Astrocyte (in vitro differentiated cells and primary cell): Measurements from ENCODE around the gene FIG4. TPM values are rescaled to one million over a fixed set of nuclear protein-coding genes. Genes with fewer than 3 reads are reported as not detected.
A peak's percentile ranks its signal among the peaks of the same experiment; 100 is the strongest.
"Not testable (repeated sequence)": the region's sequence is repeated elsewhere in the genome, so short reads cannot be mapped to it uniquely, and the experiment has no call there.

Experiments
- DNase-seq: peaks from one replicate; pipeline ENCODE4 v3.0.0-alpha.2; 2010; ENCODE audit warnings: low read depth
- FAIRE-seq: peaks from 2 replicates; lab custom pipeline; 2011; peaks lifted over from hg19 to GRCh38; lab: Jason Lieb, UNC
- H2AFZ ChIP-seq: 2 replicates; pipeline ENCODE4 v1.6.0; 2012; ENCODE audit warnings: low read depth, low read length, inconsistent platforms
- H3K27ac ChIP-seq: 2 replicates; pipeline ENCODE4 v1.5.1; 2011; ENCODE audit warnings: low read depth, low read length, inconsistent platforms
- H3K27me3 ChIP-seq: 2 replicates; pipeline ENCODE4 v1.6.0; 2011; ENCODE audit warnings: low read length, inconsistent platforms; ENCODE audit not compliant: insufficient read depth
- H3K36me3 ChIP-seq: 2 replicates; pipeline ENCODE4 v1.5.1; 2011; ENCODE audit warnings: low read length, inconsistent platforms; ENCODE audit not compliant: insufficient read depth
- H3K4me1 ChIP-seq: 2 replicates; pipeline ENCODE4 v1.5.1; 2011; ENCODE audit warnings: low read length, inconsistent platforms; ENCODE audit not compliant: insufficient read depth
- H3K4me2 ChIP-seq: 2 replicates; pipeline ENCODE4 v1.6.0; 2012; ENCODE audit warnings: low read length, inconsistent platforms
- H3K4me3 ChIP-seq: 2 replicates; pipeline ENCODE4 v1.5.1; 2011; ENCODE audit warnings: low read depth, mild to moderate bottlenecking, low read length, inconsistent platforms; ENCODE audit not compliant: insufficient read depth
- H3K79me2 ChIP-seq: 2 replicates; pipeline ENCODE4 v1.6.0; 2012; ENCODE audit warnings: mild to moderate bottlenecking, low read length, inconsistent platforms; ENCODE audit not compliant: insufficient read depth
- H3K9ac ChIP-seq: 2 replicates; pipeline ENCODE4 v1.6.0; 2012; ENCODE audit warnings: mild to moderate bottlenecking, low read length, inconsistent platforms
- H3K9me3 ChIP-seq: 2 replicates; pipeline ENCODE4 v1.5.1; 2012; ENCODE audit warnings: low read depth, mild to moderate bottlenecking, low read length, inconsistent platforms; ENCODE audit not compliant: insufficient read depth
- H4K20me1 ChIP-seq: 2 replicates; pipeline ENCODE4 v1.6.0; 2012; ENCODE audit warnings: low read length, inconsistent platforms; ENCODE audit not compliant: insufficient read depth
- H3K27ac Mint-ChIP-seq: one replicate; pipeline ENCODE4 v1.8.0; 2021; ENCODE audit warnings: mild to moderate bottlenecking, mixed read lengths; ENCODE audit not compliant: unreplicated experiment
- H3K27me3 Mint-ChIP-seq: one replicate; pipeline ENCODE4 v1.8.0; 2021; ENCODE audit warnings: low read depth, mixed read lengths; ENCODE audit not compliant: unreplicated experiment
- H3K36me3 Mint-ChIP-seq: one replicate; pipeline ENCODE4 v1.8.0; 2021; ENCODE audit warnings: low read depth, mixed read lengths; ENCODE audit not compliant: unreplicated experiment
- H3K4me1 Mint-ChIP-seq: one replicate; pipeline ENCODE4 v1.8.0; 2021; ENCODE audit warnings: low read depth, mixed read lengths; ENCODE audit not compliant: unreplicated experiment
- H3K4me3 Mint-ChIP-seq: one replicate; pipeline ENCODE4 v1.8.0; 2021; ENCODE audit warnings: mild to moderate bottlenecking, moderate library complexity, mixed read lengths; ENCODE audit not compliant: unreplicated experiment
- H3K9me3 Mint-ChIP-seq: one replicate; pipeline ENCODE4 v1.8.0; 2021; ENCODE audit warnings: mild to moderate bottlenecking, mixed read lengths; ENCODE audit not compliant: unreplicated experiment
- CTCF ChIP-seq: IDR thresholded peaks from 2 replicates; pipeline ENCODE4 v1.5.1; 2011; ENCODE audit warnings: low read depth, mild to moderate bottlenecking, inconsistent platforms, low read length, moderate library complexity; ENCODE audit not compliant: insufficient read depth
- EZH2 ChIP-seq: IDR thresholded peaks from 2 replicates; pipeline ENCODE4 v1.6.1; 2012; ENCODE audit warnings: mild to moderate bottlenecking, low read length, inconsistent platforms; ENCODE audit not compliant: insufficient read depth
- total RNA-seq: library from RNA; stranded (reverse); gene quantifications from 2 replicates; pipeline ENCODE4 v1.2.1, GENCODE V29; 2021

FIG4 gene
- total RNA-seq, 1 donor from 2014 or later: 8.4 TPM

- Mint-ChIP-seq H3K4me3 (no peak overlapping the region), H3K27me3 (no peaks in the 10 kb centered on the region), H3K27ac (no peak overlapping the region), H3K36me3 (no peaks in the 10 kb centered on the region), H3K9me3 (peaks cover 3% of the 10 kb centered on the region), H3K4me1 (peaks cover 3% of the 10 kb centered on the region)
- no peak overlapping the region for H3K27ac ChIP-seq
- no peaks in the 10 kb centered on the region for H3K27me3 ChIP-seq
- no peak overlapping the region for H3K4me2 ChIP-seq
- no peaks in the 10 kb centered on the region for H3K79me2 ChIP-seq
- TF ChIP-seq CTCF (no peak), EZH2 (no peak)
- no peaks in the 10 kb centered on the region for H3K36me3 ChIP-seq
- no peak overlapping the region for H2AFZ ChIP-seq
- H4K20me1 ChIP-seq: no peaks in the 10 kb centered on the region
- FAIRE-seq (no peak), DNase-seq (no peak)
- H3K4me3 ChIP-seq: no peak overlapping the region
- no peak overlapping the region for H3K9ac ChIP-seq
- no peaks in the 10 kb centered on the region for H3K9me3 ChIP-seq
- no peaks in the 10 kb centered on the region for H3K4me1 ChIP-seq
Observed at GRCh38 chr6:109678240-109678639, 12.9 kb upstream of the FIG4 start.

GRCh38 chr6:109678661-109679505 lies 12.2 kb upstream of the FIG4 start:
- not testable (repeated sequence) for FAIRE-seq, H3K4me3 Mint-ChIP-seq

GRCh38 chr6:109686566-109687265 lies 4.4 kb upstream of the FIG4 start:
- Mint-ChIP-seq H3K9me3 (peaks cover 14% of the 10 kb centered on the region), H3K27ac (no peak overlapping the region), H3K36me3 (peaks cover 1% of the 10 kb centered on the region), H3K4me1 (peaks cover 2% of the 10 kb centered on the region), H3K4me3 (no peak overlapping the region), H3K27me3 (peaks cover 13% of the 10 kb centered on the region)
- DNase-seq: no peak
- Histone ChIP-seq H3K27me3 (no peaks in the 10 kb centered on the region), H3K9ac (no peak overlapping the region), H3K79me2 (no peaks in the 10 kb centered on the region), H2AFZ (peak overlapping the region; percentile 22), H3K4me1 (peaks cover 16% of the 10 kb centered on the region), H3K27ac (peak overlapping the region; percentile 61), H3K4me3 (no peak overlapping the region), H3K9me3 (no peaks in the 10 kb centered on the region), H4K20me1 (no peaks in the 10 kb centered on the region), H3K36me3 (no peaks in the 10 kb centered on the region), H3K4me2 (peak overlapping the region; percentile 26)
- no peak for FAIRE-seq
- TF ChIP-seq EZH2 (no peak), CTCF (no peak)

More at GRCh38 chr6:109678661-109679505, 12.2 kb upstream of the FIG4 start:
- not testable (repeated sequence) for H4K20me1 ChIP-seq, H3K9ac ChIP-seq, H3K36me3 ChIP-seq, H3K27me3 ChIP-seq, H2AFZ ChIP-seq, DNase-seq, H3K4me1 ChIP-seq, H3K36me3 Mint-ChIP-seq, H3K27me3 Mint-ChIP-seq, H3K4me3 ChIP-seq, H3K9me3 ChIP-seq, H3K27ac Mint-ChIP-seq, H3K79me2 ChIP-seq, H3K9me3 Mint-ChIP-seq, H3K4me1 Mint-ChIP-seq, H3K27ac ChIP-seq
- peak overlapping the region; percentile 26 for H3K4me2 ChIP-seq
